GM21786 (cell line): ENCODE measurements around the gene MYH14.

Source experiments
- ATAC-seq: cut with Tn5 transposase; IDR thresholded peaks from one replicate; pipeline ENCODE4 v1.9.1; 2021; ENCODE audit not compliant: unreplicated experiment

Gene MYH14

DNA sequence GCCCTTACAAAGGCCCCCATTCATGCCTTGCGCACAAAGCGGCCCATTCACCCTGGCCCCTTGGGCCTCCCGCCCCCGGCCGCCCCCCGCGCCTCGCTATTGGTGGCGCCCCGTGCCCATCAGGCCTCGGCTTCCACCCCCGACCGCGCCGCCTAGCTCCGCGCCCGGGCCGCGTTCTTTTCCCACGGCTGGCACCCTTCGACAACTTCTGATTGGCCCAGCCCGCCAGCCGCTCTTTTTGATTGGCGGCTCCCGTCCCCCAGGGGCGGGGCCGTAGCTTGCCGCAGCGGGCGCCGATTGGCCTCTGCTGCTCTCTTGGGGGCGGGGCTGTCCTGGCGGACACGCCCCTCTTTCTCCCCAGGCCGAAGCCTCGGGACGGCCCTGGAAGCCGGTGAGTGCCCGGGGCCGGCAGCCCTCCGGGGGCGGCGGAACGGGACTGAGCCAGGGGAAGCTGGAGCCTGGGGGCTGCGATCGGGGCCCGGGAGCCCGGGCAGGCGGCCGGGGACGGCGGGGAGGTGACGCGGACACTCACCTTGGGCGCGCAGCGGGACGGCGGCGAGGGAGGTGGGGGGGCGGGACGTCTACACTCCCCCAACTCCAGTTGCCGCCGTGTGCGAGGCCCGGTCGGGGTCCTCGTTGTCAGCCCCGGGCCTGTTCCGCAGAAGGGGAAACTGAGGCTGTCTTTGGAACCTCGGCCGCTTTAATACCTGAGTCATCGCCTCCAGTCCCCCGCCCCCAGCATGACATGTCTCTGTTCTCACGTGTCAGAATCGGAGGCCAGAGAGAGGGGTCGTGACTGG lies at the start of gene MYH14:
Gene MYH14, plus strand, starts transcription at position 342 of the 800 bp plus-strand sequence. CDS start 6,744 bp downstream, outside the sequence.
- no peak for ATAC-seq

DNA sequence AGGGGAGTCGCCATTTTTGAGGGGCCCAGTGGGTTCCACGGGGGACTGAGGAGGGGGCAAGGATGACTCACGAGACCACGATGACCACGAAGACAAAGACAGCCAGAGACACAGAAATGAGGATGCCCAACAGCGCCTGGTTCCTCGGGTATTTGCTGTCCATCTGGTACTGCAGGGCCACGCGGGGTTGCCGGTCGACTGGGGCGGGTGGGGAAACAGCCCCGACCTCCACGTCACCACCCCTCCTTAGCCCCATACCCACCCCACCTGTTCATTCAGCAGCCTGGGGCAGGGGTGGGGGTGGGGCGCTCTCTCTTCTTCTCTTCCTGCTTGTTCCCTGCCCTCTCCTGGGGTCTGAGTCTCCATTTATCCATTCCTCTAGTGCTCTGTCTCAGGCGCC lies 48.9 kb upstream of the MYH14 start:
- no peak for ATAC-seq

DNA sequence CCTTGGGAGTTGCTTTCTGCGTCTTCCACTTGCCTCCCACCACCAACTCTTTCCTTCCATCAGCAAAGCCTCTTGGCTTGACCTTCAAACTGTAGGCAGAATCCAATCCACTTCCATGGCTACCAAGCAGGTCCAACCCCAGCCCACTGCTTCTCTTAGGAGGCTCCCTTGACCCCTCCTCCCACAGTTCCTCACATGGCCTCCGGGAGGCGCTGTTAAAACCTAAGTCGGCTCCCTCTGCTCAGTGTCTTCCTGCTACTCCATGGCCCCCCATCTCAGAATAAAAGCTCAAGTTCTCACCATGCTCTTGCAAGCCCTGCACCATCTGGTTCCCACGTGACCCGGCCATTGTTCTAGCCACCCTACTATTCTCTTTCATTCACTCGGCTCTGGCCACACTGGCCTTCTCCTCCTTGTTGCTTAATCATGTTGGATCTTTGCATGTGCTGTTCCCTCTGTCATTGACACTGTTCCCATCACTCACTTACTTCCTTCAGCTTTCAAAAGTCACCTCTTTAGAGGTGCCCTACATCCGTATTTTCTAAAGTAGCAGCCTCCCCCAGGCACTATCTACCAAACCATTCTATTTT lies 47.8 kb upstream of the MYH14 start:
- ATAC-seq: no peak

DNA sequence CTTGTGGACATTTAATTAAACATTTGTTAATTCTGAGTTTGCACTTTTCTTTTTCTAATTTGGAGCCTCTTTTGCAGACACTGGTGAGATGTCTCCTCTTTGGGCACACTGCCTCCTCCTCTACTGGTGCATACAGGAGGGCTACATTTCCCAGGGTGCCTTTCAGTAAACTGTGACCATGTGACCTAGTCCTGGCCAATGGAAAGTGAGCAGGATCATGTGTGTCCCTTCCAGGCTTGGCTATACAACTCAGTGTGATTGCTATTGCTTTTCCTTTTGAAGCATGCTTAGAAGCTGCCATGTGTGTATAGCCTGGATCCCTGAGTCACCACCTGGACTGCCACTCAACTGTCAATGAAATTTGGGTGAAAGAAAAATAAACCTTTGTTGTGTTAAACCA lies 44.8 kb upstream of the MYH14 start:
- no peak for ATAC-seq

DNA sequence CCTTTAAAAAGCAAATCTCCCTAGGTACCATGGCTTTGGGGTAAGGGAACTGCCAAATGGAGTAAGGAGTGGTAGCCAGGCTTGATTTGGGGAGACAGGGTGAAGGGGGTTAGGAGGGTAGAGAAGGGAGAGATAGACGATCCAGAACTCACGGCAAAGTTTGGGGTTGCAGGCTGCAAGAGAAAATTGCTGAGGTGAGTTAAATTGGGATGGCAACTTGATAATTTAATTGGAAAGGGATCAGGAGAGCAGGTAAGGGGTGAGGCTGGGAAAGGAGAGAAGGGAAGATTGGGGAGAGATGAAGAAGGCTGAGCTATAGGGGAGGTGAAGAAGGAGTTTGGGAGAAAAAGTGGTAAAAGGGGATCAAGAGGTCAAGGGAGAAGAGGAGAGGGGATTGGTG lies 44.3 kb upstream of the MYH14 start:
- no peak for ATAC-seq

DNA sequence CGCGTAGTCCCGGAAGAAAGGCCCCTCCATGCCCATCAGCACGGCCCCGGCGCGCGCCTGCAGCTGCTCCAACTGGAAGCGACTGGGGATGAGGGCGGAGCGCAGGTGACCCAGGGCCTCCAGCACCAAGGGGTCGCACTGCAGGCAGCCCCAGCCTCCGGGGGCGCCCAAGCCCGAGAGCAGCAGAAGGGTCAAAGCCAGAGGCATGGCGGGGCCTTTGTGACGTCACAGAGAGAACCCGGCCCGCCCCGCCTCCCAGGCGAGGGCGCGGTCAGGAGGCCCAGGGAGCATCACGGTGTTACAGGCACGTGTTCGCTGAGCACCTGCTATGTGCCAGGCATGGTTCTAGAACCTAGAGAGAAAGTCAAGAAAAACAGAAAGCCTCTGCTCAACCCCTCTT lies 40.4 kb upstream of the MYH14 start, which contains the start of gene IZUMO2:
Gene IZUMO2, minus strand, starts transcription at position 294 of the 400 bp plus-strand sequence. Its CDS starts 87 bp downstream, at position 207.
- ATAC-seq: no peak

DNA sequence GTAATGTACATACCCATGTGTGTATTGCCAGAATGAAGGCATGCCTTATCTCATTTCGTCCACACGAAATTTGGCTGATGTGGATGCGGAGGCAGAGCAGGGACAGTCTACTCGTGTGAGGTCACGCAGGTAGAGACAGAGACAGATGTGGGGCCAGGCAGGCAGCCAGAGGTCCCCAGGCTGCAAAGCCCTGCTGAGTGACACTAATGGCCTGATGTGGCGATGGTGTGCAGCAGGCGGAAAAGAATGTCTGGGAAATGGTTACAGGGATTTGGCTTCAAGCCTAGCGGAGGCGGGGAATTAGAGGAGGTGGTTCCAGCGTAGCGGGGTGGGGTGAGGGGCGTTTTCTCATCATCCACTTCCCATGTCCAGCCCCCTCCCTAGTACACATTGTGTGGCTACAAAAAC lies 36.1 kb upstream of the MYH14 start:
- no peak for ATAC-seq

DNA sequence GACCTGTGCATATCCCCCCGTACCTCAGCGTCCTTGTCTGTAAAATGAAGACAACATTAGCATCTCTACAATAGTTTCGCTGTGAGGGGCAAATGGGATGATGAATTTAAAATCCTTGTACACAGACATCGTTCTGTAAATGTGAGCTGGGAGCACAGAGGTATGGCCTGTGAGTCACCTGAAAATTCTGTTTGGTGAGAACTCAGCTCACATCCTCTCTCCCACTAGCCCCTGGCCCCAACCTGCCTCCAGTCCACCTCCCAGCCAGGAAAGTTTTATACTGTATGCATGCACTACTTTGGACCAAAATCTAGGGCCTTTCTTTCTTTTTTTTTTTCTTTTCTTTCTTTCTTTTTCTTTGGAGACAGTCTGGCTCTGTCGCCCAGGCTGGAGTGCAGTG lies 31.7 kb upstream of the MYH14 start:
- ATAC-seq: no peak

DNA sequence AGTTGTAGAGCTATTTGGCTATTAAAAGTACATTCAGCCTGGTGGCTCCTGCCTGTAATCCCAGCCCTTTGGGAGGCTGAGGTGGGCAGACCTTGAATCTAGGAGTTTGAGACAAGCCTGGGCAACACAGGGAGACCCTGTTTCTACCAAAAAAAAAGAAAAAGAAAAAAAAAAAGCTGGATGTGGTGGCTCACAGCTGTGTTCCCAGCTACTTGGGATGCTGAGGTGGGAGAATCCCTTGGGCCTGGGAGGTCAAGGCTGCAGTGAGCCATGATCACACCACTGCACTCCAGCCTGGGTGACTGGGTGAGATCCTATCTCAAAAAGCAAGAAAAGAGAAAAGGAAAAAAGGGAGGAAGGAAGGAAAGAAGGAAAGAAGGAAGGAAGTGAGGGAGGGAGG lies 30.7 kb upstream of the MYH14 start:
- no peak for ATAC-seq

DNA sequence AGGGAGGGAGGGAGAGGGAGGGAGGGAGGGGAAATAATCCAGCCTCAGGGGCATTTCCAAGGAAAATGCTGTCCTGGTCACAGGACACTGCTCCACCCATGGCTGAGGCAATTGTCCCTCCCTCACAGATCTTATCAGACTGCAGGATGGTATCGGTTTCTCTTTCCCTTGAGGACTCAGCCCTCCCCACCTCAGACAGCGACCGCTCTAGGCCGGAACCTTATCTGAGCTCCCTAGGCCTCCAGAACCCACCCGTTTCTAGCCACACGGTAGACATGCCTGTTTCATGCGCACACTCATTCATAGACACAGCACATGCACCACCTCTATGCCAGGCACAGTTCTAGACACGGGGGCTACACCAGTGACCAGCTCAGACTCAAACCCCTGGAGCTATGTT lies 30.3 kb upstream of the MYH14 start:
- ATAC-seq: no peak

DNA sequence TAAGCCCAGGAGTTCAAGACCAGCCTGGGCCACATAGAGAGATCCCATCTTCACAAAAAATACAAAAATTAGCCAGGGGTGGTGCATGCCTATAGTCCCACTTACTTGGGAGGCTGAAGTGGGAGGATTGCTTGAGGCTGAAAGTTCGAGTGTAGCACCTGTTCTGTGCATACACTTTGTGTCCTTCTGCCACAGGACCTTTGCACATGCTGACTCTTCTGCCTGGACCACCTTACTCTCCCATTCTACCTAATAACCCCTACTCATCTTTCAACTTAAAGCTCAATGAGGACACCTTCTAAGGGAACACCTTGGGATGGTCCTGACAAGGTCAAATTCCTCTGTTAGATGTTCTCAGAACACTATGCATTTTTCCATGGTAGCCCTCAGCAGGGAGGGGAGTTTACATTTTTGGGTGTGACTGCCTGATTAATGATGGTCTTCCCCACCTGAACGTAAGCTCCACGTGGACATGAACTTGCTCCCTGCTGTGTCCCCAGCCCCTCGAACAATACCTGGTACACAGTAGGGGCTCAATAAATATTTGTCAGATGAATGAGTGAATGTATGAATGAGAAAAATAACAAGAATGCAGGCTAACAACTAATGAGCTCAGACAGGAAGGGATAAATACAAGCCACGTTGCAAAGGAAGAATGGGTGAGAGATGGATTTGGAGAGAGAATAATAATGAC lies 29.2 kb upstream of the MYH14 start:
- no peak for ATAC-seq

DNA sequence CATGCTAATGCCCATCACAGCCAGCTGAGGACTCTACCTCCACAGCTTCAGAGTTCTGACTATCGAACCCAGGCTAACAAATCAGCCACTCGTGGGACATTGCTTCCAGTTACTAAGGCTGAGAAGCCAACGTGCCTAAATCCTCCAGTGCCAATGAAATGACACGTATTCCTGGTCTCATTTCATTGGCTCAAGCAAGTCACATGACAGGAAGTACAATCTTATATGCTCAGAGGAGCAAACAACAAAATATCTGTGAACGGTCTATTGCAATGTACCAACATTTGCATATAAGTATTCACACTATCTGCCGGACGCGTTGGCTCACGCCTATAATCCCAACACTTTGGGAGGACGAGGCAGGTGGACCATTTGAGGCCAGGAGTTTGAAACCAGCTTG lies 27.5 kb upstream of the MYH14 start:
- ATAC-seq: no peak

DNA sequence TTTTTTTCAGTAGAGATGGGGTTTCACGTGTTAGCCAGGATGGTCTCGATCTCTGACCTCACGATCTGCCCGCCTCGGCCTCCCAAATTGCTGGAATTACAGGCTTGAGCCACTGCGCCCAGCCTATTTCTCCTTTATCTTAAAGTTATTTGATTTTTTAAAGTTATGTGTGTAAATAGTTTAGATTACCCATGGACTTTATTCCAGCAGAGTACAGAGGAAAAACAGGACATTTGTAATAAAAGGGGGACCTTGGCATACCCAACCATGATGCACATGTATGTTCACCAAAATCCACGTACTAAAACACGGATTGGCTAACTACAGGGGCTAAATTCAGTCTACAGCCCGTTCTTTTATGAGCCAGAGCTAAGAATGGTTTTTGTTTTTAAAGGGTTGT lies 26.6 kb upstream of the MYH14 start:
- no peak for ATAC-seq

DNA sequence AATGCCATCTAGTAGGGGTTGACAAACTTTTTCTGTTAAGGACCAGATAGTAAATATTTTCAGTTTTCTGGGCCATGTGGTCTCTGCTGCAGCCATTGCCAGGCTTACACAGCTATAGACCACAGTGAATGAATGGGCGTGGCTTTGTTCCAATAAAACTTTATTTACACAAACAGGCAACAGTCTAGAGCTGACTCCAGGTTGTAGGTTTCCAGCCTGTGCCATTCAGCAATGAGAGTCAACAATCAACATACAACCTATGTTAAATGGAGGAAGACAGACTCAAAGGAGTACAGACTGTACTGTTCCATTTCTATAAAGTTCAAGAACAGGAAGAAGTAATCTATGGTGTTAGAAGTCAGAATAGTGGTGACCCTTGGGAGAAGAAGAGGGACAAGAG lies 25.1 kb upstream of the MYH14 start:
- ATAC-seq: no peak

DNA sequence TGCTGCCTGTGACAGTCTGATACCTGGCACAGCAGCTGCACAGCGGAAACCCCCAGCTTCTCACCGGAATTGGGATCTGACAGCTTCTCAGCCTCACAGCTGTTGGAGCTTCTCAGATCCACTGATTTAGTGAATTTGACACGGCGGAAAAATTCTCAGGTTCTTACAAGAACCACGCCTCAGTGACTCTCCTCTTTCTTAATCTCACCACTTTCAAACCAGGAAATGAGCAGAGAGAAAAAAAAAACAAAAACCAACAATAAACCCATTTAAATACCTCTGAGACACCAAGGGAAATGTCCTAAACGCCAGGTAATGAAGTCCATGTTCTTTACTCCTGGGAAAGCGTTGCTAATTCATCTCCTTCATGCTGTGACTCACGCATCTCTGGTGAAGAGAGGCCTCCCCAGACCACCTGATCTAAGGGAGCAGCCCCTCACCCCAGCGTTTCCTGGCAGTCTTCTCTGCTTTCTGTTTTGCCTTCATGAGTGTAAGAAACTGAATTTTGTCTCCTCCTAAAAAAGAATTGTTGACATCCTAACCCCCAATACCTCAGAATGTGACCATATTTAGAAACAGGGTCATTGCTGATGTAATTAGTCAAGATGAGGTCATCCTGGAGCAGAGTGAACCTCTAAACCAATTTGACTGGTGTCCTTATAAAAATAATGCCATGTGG lies 24.4 kb upstream of the MYH14 start:
- no peak for ATAC-seq

DNA sequence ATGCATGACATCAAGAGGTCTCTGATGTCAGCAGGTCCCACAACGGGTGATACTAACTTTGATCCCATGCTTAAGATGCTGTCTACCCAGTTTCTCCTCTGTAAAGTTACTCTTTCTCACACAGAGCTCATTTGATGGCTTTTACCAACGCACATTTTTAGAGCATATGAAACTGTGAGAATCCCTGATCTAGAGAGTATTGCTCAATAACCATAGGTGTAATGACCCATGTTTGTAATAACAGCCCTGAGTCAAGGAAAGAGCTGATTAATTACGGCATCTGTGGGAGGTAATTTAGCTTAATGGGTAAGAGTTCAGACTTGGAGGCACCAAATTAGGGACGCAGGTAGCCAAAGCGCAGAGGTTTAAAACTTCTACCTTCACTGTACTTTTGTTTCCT lies 22.3 kb upstream of the MYH14 start:
- ATAC-seq: no peak

DNA sequence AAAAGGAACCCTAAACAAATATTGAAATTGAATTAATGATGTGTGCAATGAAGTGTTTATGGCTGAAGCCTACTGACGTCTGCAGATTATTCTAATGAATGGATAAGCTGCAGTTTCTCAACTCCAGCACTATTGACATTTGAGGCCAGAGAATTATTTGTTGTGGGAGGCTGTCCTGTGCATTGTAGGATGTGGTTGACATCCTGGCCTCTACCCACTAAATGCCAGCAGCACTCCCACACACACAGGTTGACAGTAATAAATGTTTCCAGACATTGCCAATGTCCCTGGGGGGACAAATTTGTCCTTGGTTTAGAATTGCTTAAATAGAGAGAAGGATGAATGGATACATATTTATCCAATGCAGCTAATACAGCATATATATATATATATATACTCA lies 19.2 kb upstream of the MYH14 start:
- ATAC-seq: no peak

DNA sequence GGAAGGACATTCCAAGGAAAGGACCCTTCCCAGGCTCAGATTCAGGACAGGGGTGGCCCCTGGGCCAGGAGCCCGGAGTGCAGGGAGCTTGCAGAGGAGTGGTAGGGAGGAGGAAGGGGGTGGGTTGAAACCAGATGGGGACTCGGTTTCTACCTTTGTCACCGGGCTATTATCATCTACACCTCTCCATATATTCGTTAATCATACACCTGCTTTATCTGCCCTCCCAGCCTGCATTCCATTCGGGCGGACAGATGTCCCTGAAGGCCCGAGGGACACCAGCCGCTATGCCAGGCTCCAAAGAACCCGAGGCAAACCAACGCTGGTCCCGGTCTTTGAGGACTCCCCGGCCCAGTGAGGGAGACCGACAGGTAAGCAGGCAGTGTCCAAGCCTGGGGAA lies 15.5 kb upstream of the MYH14 start:
- no peak for ATAC-seq

DNA sequence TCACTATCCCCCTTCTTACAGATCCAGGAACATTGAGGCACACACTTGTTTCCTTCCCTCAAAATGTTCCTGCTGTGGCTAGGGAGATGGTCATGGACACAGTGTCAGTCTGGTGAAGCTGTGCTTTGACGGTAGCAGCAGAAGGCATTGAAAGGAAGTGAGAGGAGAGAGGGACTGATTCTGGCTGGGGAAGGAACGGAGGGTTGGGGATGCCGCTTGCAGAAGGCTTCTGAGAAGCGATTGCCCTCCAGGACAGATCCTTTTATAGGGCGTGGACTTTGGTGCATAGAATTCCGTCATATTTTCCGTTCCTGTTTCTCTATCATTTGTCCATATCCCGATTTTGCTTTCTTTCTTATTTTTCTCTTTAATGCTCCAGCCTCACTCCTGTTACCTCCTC lies 14.1 kb upstream of the MYH14 start:
- ATAC-seq: no peak

DNA sequence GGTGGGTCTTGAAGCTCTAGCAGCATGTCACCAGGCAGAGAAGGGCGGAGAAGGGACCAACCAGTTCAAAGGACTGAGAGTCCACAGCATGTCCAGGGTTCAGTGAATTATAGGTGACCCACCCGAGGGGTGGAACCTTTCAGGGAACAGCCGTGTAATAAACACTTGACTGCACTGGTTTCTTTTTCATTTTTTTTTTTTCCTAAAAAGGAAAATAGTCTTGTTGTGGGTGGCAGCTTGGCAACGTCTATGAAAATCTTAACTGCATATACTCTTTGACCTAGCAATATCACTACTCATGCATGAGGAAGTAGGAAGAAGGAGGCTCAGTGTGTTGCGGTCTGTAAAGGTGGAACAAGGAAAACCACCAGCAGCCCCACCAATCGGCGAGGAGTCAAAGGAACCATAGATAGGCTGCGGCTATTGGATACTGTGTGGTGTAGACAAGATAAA lies 13.0 kb upstream of the MYH14 start:
- no peak for ATAC-seq

DNA sequence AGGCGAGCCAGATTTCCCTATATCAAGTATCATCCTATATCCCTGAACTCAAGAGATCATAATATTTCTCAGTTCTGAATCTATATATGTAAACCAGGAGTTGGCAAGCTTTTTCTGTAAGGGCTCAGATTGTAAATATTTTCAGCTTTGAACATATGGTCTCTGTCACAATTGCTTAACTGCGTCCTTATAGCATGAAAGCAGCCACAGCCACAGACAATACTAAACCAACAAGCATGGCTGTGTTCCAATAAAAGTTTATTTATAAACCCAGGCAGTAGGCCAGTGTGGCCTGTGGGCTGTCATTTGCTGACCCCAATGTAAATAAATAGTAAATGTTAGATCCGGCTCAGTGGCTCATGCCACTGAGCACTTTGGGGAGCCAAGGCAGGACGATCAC lies 12.2 kb upstream of the MYH14 start:
- ATAC-seq: no peak
